HG03135 (cell line): ENCODE measurements around the gene FAM98B.
A peak's percentile ranks its signal among the peaks of the same experiment; 100 is the strongest.
"Not testable (repeated sequence)": the region's sequence is repeated elsewhere in the genome, so short reads cannot be mapped to it uniquely, and the experiment has no call there.

ENCODE experiments used
- ATAC-seq: cut with Tn5 transposase; IDR thresholded peaks from one replicate; pipeline ENCODE4 v1.9.1; 2021; ENCODE audit warnings: mild to moderate bottlenecking, moderate library complexity; ENCODE audit not compliant: unreplicated experiment

The FAM98B gene

GRCh38 chr15:38453971-38454695 lies at the start of gene FAM98B:
FAM98B (plus strand) TSS chr15:38454127; CDS start chr15:38454162, 35 bp downstream.
- ATAC-seq, result peak; percentile 91

GRCh38 chr15:38406436-38406835 lies 47.5 kb upstream of the FAM98B start:
- ATAC-seq, result no peak

GRCh38 chr15:38408576-38408975 lies 45.4 kb upstream of the FAM98B start:
- no peak for ATAC-seq

GRCh38 chr15:38411902-38412301 lies 42.0 kb upstream of the FAM98B start:
- ATAC-seq, result no peak

- ATAC-seq, result no peak
Measured at GRCh38 chr15:38412466-38412865, 41.5 kb upstream of the FAM98B start.

GRCh38 chr15:38414357-38414756 lies 39.6 kb upstream of the FAM98B start:
- ATAC-seq, result no peak

GRCh38 chr15:38421069-38421690 lies 32.7 kb upstream of the FAM98B start:
- no peak for ATAC-seq

- ATAC-seq, result no peak
Measured at GRCh38 chr15:38424101-38424552, 29.8 kb upstream of the FAM98B start.

GRCh38 chr15:38425269-38425668 lies 28.7 kb upstream of the FAM98B start:
- ATAC-seq, result no peak

GRCh38 chr15:38427380-38427779 lies 26.5 kb upstream of the FAM98B start:
- ATAC-seq, result no peak

- no peak for ATAC-seq
Measured at GRCh38 chr15:38430106-38430760, 23.7 kb upstream of the FAM98B start.

- no peak for ATAC-seq
Measured at GRCh38 chr15:38436993-38437392, 16.9 kb upstream of the FAM98B start.

GRCh38 chr15:38437603-38438002 lies 16.3 kb upstream of the FAM98B start:
- not testable (repeated sequence) for ATAC-seq

- ATAC-seq, result no peak
Measured at GRCh38 chr15:38438031-38438986, 15.6 kb upstream of the FAM98B start.

GRCh38 chr15:38440353-38441129 lies 13.4 kb upstream of the FAM98B start:
- peak; percentile 67 for ATAC-seq

GRCh38 chr15:38441130-38441519 lies 12.8 kb upstream of the FAM98B start:
- ATAC-seq, result no peak

GRCh38 chr15:38454696-38455090 lies 766 bp downstream of the FAM98B start:
- peak; percentile 23 for ATAC-seq

- no peak for ATAC-seq
Measured at GRCh38 chr15:38455092-38455491, 1.2 kb downstream of the FAM98B start.

- no peak for ATAC-seq
Measured at GRCh38 chr15:38458646-38459045, 4.7 kb downstream of the FAM98B start.

GRCh38 chr15:38459480-38459879 lies 5.6 kb downstream of the FAM98B start:
- no peak for ATAC-seq
